HL-60/S4 (cell line): ENCODE measurements around the gene TMEM97.
"Not testable (repeated sequence)": the region's sequence is repeated elsewhere in the genome, so short reads cannot be mapped to it uniquely, and the experiment has no call there.

Experiments
- in situ Hi-C: fragments of 300-500 bp; cut with MboI; formaldehyde crosslinking; loops from 2 replicates; pipeline ENCODE4 v1.14.3; 2022; ENCODE audit warnings: low sequenced_read_pairs

TMEM97 gene

DNA sequence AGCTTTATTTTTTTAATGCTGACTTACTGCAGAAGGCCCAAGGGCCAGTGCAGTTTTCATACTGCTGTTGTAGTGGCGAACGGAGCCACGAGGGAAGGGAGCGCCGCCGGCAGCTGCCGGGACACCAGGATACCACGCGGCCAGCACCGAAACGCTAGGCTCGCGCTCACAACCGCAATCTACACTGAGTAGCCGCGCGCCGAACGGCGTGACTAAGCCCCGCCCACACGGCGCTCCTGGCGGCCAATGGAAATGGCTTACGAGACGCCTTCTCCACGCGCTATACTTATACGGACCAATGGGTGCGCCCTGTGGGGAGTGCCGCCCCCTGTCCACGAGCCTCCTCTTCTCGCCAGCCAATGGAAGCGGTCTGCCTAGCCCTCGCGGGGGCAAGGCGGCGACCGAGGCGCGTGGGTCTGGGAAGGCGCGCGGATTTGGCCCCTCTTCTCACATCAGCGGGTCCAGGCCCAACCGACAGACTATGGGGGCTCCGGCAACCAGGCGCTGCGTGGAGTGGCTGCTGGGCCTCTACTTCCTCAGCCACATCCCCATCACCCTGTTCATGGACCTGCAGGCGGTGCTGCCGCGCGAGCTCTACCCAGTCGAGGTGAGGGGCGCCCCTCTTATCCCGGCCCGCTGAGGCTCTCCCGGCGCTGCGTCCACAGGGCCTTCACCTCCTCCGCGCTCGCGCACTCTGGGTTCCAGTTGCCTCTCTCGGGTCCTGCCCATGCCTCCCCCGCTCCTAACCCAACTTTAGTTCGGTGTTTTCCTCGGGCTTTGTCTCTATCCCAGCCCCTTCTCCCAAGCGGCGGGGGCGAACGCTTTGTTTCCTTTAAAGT, at the start of gene TMEM97:
Gene TMEM97 (plus strand): TSS at position 442 of the 839 bp plus-strand sequence. CDS start 40 bp downstream, at position 482.
- in situ Hi-C loops = no loop called here

DNA sequence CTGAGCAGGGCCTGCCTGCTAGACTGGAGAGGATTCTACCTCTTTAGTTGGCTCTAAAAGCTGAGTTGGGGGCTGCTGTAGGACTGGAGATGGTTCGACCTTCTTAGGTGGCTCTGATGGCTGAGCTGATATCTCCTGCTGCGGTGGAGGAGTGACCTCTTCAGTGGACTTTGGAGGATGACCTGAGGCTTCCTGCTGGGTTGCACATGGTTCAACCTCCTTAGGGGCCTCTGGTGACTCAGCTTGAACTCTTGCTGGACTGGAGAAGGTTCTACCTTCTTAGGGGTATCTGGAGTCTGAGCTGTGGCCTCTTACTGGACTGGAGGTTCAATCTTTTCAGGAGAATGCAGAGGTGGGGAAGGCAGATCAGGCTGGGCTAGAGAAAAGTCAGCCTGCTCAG, 48.9 kb upstream of the TMEM97 start:
- in situ Hi-C loops = no loop called here

DNA sequence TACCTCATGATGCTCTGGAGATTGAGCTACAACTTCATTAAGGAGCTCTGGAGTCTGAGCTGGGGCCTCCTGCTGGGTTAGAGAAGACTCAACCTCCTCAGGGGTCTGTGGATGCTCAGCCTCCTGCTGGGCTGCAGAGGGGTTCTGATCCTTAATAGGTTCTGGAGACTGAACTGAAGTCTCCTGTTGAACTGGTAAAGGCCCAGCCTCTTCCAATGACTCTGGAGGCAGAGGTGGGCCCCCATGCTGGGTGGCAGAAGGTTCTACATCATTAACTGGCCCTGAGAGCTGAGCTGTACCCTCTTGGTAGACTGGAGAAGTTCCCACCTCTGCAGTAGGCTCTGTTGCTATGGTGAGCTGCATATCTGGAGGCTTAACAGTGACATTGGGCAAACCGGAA, 48.1 kb upstream of the TMEM97 start:
- in situ Hi-C loops = no loop called here

DNA sequence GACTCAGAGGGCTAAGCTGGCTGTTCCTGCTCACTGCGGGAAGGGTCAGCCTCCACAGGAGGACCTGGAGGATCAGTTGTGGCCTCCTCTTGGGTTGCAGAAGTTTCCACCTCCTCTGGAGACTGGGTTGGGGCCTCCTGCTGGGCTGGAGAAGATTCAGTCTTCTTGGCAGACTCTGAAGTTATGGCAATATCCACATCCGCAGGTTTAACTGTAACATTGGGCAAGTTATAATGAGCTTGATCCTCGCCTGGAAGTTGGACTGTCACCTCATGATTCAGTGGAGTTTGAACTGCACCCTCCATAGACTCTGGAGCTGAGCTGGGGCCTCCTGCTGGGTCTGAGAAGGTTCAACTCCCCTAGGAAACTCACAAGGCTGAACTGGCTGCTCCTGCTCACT, 47.6 kb upstream of the TMEM97 start:
- in situ Hi-C loops = no loop called here

DNA sequence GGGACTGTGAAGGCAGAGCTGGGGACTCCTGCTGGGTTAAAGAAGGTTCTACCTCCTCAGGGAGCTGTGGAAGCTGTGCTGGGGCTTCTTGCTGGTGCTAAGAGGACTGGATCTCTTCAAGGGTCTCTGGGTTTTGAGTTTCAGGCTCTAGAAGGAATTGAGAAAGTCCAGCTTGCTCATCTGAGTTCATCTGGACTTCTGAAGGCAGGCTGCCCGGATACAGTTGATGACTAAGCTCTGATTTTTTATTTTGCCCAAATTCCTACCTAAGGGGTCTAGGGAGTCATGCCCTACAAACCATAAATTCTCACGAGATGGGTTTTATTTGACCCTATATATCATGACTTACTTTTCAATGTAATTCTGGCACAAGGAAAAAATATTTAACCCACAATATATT, 46.8 kb upstream of the TMEM97 start:
- in situ Hi-C loops = no loop called here

DNA sequence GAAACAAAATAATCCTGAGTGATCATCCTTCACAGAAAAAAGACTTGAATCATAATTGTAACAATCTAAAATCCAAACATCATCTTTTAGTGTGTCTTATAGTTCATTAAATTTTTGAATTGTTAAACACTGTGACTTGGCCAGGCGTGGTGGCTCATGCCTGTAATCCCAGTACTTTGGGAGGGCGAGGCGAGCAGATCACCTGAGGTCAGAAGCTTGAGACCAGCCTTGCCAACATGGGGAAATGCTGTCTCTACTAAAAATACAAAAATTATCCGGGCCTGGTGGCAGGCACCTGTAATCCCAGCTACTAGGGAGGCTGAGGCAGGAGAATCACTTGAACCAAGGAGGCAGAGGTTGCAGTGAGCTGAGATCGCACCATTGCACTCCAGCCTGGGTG, 45.7 kb upstream of the TMEM97 start:
- in situ Hi-C loops = not testable (repeated sequence)

DNA sequence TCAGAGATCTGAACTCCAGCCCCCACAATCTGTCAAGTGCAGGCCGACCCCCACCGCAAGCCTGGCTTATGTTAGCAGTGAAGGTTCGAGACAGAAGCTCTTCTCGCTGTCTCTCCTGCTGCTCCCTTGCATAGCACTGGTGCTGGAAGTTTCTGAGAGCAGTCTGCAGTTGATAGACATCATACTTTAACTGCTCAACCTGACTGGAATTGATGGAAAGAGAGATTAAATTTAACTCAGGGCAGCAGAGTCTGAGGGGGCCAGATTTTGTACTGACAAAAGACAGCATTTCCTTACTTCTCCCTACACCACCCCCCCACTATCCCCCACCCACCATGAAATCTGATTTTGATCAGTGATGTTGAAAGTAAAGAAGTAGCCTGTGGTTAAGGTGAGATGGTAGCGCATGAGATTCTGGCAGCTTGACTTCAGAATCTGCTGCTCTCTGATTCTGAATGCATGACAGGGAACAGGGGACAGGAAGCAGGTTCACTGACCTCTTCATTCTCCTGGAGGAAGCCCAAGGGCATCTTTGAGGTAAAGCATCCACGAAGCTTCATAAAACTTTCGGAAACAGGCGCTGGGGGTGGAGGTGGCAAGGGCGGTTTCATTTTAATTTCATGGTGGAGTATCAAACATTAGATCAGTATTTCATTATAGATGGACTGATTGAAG, 44.3 kb upstream of the TMEM97 start:
- in situ Hi-C loops = no loop called here

DNA sequence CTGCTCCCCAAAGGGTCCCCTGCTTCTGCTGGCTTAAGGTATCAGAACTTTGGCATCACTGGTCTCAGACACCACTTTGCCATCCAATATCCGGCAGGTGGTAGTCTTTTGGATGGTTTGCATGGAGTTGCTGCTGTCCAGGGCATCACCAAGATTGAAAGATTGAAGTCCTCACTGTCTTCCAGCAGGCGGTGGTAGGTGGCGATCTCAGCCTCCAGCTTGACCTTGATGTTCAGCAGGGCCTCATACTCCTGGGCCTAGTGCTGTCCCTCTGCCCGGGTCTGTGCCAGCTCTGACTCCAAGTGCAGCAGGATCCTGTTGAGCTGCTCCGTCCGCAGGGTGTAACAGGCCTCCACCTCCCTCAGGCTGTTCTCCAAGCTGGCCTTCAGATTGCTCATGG, 43.0 kb upstream of the TMEM97 start:
- in situ Hi-C loops = no loop called here

DNA sequence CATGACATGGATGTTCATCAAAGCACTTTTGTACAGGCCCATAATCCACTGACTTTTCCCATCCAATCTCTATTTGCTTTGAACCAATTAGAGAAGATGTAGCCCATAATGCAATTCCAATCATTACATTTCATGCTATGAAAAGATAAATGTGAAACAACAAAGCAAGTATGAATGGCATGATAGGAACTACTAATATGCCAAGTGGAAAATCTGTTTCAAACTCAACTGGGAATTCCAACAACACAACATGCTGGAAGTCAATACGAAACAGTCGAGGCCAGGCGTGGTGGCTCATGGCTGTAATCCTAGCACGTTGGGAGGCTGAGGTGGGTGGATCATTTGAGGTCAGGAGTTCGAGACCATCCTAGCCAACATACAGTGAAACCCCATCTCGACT, 39.6 kb upstream of the TMEM97 start:
- in situ Hi-C loops = no loop called here

DNA sequence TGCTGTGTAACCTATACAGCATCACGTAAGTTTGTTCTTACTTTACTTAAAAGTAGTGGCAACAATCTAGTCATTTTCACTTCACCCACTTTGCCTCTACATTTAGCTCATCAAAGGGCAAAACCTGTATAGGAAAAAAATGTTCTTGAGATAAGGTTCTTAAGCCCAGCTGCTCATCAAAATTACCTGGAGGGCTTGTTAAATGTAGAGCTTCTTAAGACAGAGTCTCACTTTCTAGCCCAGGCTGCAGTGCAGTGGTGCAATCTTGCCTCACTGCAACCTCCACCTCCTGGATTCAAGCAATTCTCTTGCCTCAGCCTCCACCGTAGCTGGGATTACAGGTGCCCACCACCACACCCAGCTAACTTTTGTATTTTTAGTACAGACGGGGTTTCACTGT, 38.2 kb upstream of the TMEM97 start:
- in situ Hi-C loops = no loop called here

DNA sequence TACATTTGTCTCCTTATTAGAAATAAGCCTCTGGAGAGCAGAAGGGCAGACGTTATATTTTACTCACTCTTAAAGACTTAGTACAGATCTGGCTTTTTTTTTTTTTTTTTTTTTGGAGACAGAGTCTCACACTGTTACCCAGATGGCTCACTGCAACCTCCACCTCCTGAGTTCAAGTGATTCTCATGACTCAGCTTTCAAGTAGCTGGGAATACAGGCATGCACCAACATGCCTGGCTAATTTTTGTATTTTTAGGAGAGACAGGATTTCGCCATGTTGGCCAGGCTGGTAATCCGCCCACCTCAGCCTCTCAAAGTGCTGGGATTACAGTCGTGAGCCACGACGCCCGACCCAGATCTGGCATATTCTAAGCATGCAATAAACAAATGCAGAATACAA, 36.4 kb upstream of the TMEM97 start:
- in situ Hi-C loops = no loop called here

DNA sequence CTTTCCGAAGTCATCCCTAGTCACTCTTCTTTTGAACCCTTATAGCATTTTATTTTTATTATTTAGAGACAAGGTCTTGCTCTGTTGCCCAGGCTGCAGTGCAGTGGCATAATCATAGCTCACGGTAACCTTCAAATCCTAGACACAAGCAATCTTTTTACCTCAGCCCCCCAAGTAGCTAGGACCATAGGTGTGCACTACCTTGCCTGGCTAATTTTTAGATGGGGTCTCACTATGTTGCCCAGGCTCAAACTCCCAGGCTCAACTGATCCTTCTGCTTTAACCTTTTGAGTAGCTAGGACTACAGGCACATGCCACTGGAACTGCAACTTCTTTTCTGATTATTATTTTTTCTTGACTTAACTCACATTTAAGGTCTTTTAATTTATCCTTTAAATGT, 33.0 kb upstream of the TMEM97 start:
- in situ Hi-C loops = no loop called here

DNA sequence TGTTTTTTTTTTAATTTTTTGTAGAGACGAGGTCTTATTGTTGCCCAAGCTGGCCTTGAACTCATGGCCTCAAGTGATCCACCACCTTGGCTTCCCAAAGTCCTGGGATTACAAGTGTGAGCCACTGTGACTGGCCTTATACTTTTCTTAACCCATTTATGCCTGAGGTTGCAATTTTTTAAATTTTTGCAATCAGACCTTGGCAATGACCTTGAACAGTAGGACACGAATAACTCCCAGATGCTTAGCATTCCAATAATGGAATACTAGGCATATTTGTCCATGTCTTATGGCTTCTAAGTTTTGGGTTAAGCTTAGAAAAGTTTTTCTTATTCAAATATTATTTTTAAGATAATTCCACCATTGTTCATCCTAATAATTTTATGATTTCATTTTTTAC, 28.3 kb upstream of the TMEM97 start:
- in situ Hi-C loops = no loop called here

DNA sequence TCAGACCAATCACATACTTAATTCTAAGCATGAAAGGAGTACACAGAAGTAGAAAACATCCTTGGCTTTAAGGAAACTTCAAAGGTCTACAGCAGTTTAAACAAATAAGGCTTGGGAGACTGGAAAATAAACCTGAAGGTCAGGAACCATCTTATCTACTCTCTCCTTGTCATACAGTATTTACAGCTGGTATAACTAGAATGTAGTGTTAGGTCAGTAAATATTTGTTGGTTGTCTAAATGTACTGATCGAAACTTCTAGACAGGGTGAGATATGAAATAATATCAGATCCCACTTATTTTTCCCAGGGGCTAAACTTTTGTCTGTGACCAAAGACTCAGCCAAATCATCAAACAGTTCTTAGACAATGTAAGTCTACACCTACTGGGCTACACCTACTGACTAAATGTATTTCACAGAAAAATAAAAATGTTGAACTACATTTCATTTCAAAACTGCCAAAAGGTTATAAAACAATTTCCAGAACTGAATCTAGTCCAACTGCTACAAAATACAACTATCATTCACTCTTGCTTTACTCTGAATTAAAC, 27.1 kb upstream of the TMEM97 start:
- in situ Hi-C loops = no loop called here

DNA sequence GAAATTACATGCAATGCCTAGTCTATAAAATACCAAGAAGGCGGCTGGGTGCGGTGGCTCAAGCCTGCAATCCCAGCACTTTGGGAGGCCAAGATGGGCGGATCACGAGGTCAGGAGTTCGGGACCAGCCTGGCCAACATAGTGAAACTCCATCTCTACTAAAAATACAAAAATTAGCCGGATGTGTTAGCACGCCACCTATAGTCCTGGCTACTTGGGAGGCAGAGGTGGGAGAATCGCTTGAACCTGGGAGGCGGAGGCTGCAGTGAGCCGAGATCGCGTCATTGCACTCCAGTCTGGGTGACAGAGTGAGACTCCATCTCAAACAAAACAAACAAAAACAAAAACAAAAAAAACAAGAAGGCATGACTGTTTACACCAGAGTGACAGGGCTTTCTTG, 26.1 kb upstream of the TMEM97 start:
- in situ Hi-C loops = not testable (repeated sequence)

DNA sequence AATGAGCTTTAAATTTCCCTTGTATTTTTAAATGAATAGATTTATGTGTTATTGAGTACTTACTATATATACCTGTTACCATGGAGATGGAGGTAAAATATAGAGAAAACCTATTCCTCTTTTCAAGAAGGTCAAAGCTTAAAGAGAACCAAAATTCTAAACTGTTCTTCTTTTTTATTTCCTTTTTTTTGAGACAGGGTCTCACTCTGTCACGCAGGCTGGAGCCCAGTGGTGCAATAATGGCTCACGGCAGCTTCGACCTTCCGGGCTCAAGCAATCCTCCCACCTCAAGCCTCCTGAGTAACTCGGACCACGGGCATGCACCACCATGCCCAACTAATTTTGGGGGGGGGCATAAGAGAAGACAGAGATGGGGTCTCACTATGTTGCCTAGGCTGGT, 25.0 kb upstream of the TMEM97 start:
- in situ Hi-C loops = no loop called here

DNA sequence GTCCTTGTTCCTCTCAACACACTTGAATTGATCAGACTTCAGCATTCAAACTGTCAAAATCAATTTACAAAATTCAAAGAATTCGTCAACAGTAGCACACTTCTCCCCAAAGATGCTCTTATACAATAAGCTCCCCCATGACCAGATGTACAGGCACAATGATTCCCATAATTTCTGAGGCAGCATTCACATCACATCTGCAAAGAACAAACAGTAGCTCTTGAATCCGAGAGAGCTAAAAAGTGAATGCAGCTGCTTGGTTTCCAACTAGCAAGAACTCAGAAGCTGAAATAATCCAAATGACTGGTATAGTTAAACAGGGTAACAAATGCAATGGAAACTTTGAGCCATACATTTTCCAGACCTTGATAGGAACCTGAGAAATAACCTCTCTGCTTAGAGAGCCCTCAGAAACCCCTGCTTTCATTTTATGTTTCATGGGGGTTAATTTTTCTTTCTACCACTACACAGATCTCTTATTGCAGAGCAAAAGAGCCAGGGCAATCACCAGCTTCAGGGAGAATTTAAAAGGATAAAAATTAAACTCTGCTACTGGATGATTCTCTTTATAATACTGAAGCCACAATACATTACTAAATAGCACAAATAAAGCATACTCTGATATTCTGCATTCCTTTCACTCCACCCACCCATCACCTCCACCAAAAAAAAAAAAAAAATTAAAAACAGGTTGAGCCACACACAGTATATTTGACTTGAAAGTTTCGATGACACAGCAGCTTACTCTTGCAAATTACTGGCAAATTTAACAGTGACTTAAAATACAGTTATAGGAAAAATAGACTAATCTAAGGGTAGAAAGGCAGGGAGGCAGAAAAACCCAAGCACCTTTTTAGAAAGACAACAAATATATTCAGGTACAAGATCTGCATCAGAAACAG, 23.1 kb upstream of the TMEM97 start:
- in situ Hi-C loops = no loop called here

DNA sequence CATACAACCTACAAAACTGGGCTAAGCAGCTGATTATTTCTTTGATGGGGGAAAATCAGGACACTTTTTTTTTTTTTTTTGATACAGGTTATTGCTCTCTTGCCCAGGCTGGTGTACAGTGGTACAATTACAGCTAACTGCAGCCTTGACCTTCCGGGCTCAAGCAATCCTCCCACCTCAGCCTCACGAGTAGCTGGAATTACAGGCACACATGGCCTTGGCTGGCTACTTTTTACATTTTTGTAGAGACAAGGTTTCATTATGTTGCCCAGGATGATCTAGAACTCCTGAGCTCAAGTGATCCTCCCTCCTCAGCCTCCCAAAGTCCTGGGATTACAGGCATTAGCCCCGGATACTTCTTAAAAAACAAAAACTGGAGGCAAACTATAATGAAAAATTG, 20.6 kb upstream of the TMEM97 start:
- in situ Hi-C loops = no loop called here

DNA sequence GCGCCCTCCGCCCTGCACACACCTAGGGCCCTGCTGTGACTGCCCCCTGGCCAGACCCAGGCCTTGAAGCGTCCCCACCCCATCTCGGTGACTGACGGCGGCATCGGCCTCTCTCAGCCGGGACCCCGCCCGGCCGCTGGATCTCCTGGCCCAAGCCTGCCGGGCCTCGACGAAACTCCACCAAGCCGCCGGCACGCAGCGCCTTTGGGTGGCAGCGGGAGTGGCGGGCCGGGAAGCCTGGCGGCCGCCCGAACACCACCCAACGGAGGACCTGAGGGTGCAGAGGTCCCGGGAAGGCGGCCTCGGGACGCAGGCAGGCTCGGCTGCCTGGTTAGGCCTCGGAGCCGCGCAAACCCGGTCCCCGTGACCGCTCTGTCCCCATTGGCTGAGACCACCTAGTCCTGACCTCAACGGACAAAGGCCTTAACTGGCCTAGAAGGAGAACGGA, 12.0 kb upstream of the TMEM97 start:
- in situ Hi-C loops = no loop called here

DNA sequence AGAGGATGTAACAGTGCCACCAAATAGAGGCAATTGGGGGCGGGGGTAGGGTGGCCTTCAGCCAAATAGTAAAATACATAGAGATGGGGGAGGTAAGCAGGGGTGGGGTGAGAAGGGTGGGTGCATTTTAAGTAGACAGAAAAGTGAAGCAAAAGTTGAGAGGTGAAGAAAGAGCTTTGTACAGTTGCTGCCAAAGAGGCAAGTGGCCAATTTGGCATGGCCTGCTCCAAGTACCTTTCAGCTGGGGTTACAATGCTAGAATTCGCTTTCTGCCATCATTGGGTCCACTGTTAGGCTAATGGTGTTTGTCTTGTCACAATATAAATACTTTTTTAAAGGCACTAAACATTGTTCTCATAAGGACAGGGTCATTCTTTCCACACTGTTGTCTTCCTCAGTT, 5.2 kb upstream of the TMEM97 start:
- in situ Hi-C loops = no loop called here
